ENCODE results near the gene PTPRG. TPM values are rescaled to one million over a fixed set of nuclear protein-coding genes. Genes with fewer than 3 reads are reported as not detected.
"Not testable (repeated sequence)": the region's sequence is repeated elsewhere in the genome, so short reads cannot be mapped to it uniquely, and the experiment has no call there.

PTPRG gene
- total RNA-seq, 1 experiment from 2014 or later = not detected

DNA sequence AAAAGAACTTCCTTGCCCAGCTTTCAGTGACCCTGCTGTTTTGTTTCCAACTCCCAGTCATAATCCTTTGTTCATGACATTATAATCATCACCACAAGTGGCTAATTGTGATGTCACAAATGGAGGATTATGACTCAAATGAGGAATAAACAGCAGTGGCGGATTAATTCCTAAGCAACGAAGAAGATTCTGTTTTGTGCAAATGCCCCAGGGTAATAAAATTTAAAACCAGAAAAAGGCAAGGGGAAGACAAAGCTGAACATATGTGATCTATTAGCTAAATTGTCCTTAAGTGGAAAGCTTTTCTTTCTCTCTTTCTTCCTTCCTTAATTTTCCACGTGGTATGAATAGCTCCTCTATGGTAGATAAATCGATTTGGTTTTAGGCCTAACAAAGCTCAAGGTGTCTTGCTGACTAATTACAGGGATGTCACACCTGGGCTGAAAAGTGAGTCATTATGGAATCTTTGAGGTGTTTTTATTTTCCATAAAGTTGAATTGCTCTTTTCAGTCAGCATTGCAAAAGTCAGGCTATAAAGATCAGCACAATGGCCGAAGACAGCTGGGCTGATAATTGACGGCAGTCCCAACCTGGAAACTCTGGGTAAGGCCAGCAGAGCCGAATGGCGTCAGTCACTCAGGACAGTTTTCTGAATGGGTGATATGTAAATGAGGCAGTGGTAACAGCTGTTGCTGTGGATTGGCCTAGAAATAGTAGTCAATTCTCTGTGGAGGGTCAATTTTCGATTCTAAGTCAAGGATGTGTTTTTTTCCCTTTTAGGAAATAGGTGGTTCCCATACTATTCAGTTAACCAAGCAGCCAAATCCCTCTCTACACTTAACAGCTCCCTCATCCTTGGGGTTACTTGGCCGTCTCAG is 121.5 kb downstream of the PTPRG start:
- DNase-seq (ENCODE audit: low spot score) = no peak

DNA sequence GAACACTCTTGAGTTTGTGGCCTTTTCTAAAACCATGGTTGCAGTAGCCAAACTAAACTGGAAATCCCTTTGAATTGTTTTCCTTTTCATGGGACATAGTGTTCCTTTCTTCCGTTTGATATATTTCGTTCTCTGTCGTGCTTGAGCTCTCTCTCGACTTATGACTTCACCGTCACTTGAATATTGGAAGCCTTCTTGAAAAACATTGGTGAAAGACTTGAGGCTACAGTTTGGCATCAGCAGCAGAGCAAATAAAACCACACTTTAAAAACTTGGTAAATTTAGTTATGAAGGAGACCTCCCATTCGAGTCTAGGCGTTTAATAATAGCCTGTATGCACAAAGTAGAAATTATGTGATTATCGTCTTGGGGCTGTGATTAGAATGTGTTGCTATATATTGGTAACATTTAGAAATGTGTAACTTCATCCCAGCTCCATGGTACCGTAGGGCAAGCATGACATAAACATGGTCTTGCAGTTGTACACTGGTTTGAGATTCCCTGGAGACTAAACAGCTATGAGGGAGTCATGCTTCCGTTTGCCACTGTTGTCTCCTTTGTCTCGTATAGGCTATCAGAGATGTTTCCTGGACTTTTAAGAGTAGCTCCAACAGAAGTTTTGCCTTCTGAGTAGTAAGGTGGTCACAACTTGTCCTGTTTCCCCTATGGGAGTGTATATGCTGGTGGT is 122.3 kb downstream of the PTPRG start:
- no peak for DNase-seq (ENCODE audit: low spot score)

DNA sequence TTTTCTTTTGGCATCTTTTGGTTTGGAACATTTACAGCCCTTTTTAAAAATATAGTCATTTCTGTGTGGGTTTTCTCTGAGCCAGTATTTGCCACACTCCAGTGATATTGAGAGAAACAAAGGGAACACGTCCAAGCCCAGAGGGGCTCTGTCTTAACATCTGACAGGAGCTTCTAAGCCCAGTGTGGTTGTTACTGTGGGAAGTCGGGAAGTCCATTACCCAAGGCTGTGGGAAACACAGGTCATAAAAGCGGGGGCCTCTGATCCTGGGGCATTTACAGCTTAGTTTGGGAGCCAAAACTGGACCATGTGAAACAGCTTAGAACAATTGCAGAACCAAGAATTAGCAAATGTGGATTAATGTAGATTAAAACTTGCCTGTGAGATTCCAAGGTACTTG is 123.0 kb downstream of the PTPRG start:
- no peak for DNase-seq (ENCODE audit: low spot score)

DNA sequence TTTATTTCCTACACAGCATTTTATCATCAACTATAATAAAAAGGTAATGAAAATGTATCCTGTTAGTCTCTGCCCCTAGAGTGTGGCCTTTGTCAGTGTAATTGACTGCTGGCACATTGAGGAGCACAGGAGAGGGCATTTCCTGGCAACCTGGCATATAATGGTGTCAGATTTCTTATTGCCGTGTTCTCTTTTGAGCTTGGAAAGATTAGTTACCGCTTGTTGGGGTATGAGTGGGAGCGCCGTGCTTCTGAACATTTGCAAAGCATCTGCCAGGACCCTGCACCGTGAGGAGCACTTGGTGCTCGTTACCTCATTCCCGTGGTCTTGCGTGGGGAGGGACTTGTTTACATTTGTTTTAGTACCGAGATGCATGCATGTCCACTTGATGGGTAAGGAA is 124.4 kb downstream of the PTPRG start:
- no peak for DNase-seq (ENCODE audit: low spot score)

DNA sequence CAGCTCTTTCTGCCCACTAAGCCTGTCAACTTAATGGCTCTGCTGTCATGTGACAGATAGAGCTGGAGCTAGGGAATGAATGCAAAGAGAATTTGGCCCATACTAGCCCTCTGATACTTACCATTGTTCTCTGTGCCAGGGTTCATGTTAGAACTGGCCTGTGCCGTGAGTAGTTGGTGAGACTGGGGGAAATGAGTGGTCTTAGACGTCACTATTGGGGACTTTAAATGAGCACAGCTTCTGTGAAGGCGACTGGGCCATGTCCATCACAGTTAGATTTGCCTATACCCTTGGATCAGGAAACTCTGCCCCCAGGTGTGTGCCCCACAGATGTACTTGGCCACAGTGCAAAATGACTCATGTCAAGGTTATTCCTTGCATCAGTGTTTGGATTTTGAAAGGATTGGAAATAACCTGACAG is 124.9 kb downstream of the PTPRG start:
- DNase-seq (ENCODE audit: low spot score) = no peak

DNA sequence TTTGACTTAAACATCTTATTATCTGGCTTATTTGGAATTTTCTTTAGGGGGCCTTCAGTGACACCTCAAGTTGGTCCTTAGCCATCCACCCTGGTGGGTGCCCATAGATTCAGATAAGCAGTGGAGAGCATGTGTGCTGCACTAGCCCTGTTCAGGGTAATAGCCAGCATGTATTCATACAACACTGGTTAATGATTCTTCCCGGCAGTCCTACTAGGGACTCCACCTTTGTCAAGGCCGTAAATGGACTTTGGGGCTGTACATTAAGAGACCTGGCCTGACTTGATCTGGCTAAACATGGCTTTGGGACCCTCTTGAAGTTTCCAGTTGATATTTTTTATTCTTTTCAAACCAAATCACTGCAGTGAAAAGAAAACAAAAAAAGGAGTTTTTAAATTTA is 125.8 kb downstream of the PTPRG start:
- no peak for DNase-seq (ENCODE audit: low spot score)

DNA sequence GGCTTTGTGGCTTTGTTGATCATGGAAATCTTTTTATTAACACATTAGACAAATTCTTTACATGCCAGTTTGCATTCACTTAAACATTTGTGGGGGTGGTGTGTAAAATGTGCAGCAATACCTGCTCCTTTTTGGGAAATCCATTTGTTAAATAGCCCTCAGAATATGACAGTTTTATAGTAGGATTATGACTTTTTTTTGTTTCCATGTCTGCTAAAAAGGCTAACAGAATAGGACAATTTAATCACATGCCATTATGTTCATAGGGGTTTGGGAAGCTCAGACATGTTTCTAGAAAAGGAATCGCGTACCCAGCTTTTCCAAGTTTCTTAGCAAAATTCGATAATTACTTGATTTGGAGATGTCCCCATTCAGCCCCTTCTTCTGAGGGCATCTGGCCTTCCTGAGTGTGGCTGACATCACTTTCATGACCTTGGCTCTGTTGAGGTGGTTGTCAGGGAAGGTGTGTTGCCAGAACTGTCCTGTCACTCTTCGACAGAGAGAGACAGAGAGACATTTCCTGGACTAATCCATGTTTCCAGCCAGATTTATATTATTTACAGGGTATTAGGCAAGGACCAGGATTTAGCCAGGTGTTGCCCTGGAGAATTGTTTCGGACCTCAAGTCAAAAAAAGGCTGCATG is 126.4 kb downstream of the PTPRG start:
- no peak for DNase-seq (ENCODE audit: low spot score)

DNA sequence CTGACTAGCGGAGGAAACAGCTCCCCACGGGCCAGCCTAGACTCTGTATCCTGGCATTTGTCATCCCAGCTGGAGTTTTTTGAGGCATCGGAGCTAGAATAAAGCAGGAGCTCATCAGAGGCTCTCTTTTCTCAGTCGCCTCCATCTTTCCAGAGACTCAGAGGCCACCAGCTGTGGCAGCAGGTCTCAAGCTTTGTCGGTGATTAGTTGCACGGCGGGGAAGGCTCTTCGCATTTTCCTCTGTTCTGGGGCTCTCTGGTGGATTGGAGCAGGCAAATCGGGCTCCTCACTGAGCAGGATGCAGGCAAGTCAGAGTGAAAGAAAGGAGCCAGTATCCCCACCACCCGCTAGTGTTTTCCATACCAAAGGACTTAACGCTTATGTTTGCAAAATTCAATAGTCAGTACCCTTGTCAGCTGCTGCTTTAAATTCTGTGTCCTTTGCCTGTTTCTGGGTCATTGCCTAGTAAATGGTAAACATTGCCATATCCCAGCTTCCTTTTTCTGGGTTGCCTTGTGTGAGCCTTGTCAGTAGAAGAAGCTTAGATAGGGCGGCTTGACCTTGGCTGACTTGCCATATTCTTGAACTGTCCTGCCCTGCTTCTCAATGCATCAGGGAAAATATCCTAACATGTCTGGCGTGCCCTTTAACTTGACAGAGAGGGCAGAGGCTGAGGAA is 127.1 kb downstream of the PTPRG start:
- no peak for DNase-seq (ENCODE audit: low spot score)

DNA sequence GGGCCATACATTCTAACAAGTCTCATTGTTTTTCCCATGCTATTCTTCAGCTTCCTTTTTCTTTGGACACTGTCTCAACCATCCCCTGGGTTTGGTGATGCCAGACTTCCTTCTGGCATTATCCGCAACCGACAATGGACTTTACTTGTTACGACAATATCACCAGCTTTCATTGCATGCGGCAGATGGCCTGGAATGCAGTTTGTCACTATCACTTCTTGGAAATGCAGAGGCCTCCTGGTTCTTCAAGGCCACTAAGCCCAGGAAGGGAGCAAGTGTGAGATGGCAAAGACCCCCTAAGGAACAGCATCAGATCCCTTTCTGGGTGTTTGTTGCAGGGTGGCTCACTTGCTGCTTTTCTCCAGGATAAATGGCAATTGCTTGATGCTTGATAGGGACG is 128.6 kb downstream of the PTPRG start:
- no peak for DNase-seq (ENCODE audit: low spot score)

DNA sequence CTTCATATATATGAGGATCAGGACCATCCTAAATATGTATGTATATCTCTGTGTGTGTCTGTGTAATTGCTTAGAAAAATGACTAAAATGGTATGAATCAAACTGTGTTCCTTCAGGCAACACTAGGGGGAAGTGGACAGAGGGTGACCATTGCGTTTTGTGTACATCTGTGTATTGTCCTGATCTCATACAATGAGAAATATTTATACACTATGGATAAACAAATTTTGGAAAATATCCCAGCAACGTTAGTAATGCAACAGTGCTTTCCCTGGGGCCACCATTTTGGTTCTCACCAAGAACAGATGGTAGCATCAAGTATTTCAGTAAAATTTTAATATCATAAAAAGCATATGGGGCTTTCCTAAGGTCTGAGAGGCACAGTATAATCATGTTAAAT is 130.1 kb downstream of the PTPRG start:
- DNase-seq (ENCODE audit: low spot score) = no peak

DNA sequence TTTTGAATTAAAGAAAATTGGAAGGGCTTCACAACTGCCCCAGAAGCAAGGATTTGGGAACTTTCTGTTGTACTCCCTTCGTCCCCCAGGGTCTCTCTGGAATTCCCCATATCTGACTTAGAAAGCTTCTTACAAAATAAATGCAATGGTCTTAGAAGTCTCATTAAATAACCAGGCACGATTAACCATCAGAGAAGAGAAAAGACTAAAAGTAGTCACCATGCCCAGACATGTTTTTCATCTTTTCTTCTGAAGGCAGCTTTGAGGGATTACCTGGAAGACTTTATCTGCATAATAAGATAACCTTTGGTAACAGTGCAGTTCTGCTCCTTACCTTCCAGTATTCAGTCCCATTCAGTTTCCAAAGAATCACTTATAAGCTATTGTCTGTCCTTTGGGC is 135.9 kb downstream of the PTPRG start:
- DNase-seq (ENCODE audit: low spot score) = no peak

DNA sequence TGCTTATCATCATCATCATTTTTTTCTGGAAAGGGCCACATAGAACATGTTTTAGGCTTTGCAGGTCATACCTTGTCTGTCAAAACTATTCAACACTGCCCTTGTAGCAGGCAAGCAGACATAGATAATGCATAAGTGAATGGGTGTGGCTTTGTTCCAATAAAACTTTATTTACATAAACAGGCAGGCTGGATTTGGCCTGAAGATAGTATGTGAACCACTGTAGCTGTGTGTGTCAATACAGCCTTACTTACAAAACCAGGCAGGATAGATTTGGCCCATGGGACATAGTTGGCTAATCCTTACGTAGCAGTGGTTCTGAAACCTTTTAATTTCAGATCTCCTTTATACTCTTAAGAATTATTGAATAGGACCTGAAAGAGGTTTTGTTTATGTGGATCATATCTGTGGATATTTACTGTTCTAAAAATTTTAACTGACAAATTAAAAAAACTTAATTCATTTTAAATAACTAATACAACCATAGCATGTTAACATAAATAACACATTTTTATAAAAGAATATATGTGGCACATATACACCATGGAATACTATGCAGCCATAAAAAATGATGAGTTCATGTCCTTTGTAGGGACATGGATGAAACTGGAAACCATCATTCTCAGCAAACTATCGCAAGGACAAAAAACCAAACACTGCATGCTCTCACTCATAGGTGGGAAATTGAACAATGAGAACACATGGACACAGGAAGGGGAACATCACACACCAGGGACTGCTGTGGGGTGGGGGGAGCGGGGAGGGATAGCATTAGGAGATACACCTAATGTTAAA is 137.1 kb downstream of the PTPRG start:
- not testable (repeated sequence) for DNase-seq (ENCODE audit: low spot score)

DNA sequence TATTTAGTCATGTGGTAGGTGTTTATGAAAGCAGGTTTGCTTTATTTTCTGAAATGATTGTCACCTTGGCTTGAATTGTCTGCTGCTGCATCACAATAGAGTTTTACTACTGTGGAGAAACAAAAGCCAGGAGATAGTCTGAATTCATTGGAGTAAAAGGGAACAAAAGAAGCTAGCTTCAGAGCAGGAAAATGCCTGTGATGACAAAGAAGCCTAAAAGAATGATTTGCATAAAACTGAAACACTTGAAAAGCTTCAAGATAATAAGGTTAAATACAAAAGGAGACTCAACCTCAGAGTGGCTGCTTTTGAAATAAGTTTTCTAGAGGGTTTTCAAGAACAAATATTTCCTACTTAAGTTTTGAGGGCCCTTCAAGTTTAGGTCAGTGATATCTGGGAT is 138.3 kb downstream of the PTPRG start:
- DNase-seq (ENCODE audit: low spot score) = no peak

DNA sequence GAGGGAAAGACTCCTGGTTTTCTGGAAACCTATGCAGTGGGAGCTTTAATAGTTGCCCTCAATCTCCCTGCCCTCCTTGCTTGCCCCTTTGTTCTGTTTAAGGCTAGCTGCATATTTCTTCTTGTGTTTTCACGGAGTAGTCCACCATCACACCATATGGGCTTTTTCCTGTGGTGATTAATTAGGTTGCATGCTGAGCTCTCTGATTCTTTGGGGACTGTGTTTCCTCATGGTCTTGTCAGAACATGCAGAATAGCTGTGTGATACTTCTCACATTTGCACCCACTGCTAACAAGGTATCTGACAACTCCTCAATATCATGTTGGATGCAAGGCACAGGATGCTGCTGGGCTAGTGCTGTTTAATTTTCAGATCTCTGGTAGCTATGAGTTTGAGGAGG is 139.6 kb downstream of the PTPRG start:
- no peak for DNase-seq (ENCODE audit: low spot score)

DNA sequence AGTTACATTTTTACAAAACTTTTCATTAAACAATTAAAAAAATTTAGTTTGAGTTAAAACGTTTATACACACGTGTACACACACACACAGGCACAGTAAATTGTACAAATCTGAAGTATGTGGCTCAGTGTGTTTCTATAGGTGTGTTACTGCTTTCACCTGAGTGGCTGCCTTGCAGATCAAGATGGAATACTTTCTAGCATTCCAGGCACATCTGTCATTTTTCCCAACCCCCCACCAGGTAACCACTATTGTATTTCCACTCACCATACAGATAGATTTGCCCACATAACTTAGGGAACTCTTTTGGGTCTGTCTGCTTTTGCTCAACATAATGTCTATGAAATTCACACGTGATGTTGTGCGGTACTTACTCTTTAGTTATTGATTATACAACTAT is 141.1 kb downstream of the PTPRG start:
- no peak for DNase-seq (ENCODE audit: low spot score)

DNA sequence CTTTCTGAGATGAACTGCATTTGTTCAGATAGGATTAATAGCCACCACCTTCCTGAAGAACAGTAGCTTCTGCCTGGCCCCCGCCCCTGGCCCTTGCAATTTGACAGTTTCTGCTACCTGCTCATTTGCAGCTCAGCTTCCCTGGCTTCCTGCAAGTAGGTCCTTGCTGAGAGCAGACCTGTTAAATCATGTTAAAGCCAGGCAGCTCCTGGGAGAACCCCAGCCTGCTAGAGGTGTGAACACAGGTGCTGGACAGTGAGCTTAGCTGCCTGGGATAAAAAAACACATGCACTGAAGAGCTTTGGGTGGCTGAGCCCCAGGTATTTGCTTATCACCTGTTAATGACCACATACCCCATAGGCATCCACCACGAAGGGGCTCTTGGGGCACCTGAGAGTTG is 143.4 kb downstream of the PTPRG start:
- DNase-seq (ENCODE audit: low spot score) = no peak

DNA sequence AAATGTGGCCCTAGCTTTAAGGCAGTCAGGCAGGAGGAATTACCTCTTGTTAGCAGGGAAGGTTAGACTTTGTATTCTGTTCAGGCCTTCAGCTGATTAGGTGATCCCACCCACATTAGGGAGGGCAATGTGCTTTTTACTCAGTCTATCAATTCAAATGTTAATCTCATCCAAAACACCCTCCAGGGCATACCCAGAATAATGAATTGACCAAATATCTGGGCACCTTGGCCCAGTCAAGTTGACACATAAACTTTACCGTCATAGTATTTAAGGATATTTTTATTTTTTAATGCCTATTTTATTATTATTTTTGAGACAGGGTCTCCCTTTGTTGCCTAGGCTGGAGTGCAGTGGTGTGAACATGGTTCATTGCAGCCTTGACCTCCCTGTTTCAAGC is 146.1 kb downstream of the PTPRG start:
- no peak for DNase-seq (ENCODE audit: low spot score)

DNA sequence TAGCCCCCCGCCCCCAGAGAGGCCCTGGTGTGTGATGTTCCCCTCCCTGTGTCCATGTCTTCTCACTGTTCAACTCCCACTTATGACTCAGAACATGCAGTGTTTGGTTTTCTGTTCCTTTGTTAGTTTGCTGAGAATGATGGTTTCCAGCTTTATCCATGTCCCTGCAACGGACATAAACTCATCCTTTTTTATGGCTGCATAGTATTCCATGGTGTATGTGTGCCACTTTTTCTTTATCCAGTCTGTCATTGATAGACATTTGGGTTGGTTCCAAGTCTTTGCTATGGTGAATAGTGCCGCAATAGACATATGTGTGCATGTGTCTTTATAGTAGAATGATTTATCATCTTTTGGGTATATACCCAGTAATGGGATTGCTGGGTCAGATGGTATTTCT is 149.5 kb downstream of the PTPRG start:
- not testable (repeated sequence) for DNase-seq (ENCODE audit: low spot score)

DNA sequence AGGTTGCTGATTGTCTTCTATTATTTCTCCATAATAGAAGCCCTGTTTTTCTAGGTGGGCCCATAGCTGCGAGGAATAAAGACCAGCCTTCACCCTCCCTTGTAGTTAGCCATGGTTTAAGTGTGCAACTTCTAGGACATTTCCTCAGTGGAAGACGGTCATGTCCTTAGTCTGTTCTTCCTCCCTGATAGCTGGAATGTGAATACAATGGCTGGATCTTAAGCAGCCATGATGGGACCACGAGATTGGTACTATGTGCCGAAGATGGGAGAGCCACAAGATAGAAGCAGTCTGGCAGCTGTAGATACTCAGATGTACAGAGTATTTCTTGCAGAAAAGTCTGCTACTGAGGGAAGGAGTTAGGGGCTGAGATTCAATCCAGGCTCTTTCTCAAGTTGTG is 152.9 kb downstream of the PTPRG start:
- DNase-seq (ENCODE audit: low spot score) = no peak

DNA sequence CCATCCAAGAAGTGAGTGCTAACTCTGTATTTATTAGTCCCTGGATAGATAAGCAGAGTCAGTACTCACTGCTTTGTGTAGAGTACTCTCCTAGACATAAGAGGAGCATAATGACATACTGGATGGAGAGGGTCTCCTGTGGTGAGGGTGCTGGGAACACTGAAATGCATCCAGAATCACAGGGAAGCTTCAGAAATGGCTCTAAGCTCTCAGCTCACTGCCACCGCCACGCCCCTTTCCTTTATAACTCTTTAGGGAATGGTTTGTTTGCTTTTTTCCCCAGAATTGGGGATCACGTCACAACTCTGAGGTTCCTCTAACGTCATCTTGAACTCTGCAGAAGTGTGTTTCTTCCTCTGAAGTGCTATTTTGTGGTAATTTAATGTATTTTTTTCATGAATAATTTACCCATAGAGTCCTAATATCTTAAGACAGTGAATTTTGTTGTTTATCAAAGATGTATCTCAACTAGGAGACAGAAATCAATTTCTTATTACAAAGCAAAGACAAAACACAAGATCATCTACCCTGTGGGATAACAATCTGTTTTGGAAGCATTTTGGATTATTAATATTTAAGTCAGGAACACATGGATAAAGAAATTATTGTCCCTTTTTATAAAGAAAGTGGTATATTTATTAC is 154.6 kb downstream of the PTPRG start:
- no peak for DNase-seq (ENCODE audit: low spot score)

DNA sequence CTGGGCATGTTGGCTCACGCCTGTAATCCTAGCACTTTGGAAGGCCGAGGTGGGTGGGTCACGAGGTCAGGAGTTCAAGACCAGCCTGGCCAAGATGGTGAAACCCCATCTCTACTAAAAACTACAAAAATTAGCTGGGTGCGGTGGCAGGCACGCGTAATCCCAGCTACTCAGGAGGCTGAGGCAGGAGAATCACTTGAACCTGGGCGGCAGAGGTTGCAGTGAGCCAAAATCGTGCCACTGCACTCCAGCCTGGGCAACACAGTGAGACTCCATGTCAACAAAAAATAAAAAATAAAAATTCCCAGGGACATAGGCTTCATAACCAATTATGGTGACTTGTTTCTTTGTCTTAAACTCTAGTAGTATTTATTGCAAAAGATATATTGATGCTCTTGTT is 155.3 kb downstream of the PTPRG start:
- not testable (repeated sequence) for DNase-seq (ENCODE audit: low spot score)

All from HT-29 (cell line).